PC-3 (cell line): Measurements from ENCODE around the gene RPP30. TPM values are rescaled to one million over a fixed set of nuclear protein-coding genes. Genes with fewer than 3 reads are reported as not detected.
A peak's percentile ranks its signal among the peaks of the same experiment; 100 is the strongest.
"Not testable (repeated sequence)": the region's sequence is repeated elsewhere in the genome, so short reads cannot be mapped to it uniquely, and the experiment has no call there.

Experiments
- ATAC-seq: fragments of 200-7000 bp; cut with Tn5 transposase; 2 replicates; pipeline ENCODE4 v1.9.1; 2020; ENCODE audit warnings: mild to moderate bottlenecking, moderate library complexity
- BruUV-seq: library from RNA; stranded (reverse); fragments of 400-500 nt; replicated peaks from 2 replicates; lab custom pipeline; 2021; lab: Mats Ljungman, UMichigan
- CTCF ChIA-PET: fragments of 300-600 bp; sonication (Branson Sonifier 250); formaldehyde crosslinking; loops from one replicate; lab custom pipeline; 2022; ENCODE audit warnings: antibody characterized with exemption; lab: Charles Lee
- POLR2A ChIA-PET: fragments of 300-600 bp; sonication (Branson Sonifier 250); formaldehyde crosslinking; loops from one replicate; lab custom pipeline; 2022; ENCODE audit warnings: antibody characterized with exemption; ENCODE audit not compliant: unreplicated experiment; lab: Charles Lee
- DNase-seq: peaks from one replicate; pipeline ENCODE4 v3.0.0-alpha.2; 2015
- H2AFZ ChIP-seq: fragments of 300-600 bp; sonication (generic); 2 replicates; pipeline ENCODE4 v1.6.0; 2016; ENCODE audit warnings: antibody characterized with exemption, low read length
- H3F3A ChIP-seq: fragments of 300-600 bp; sonication (generic); one replicate; pipeline ENCODE4 v1.6.0; 2017; ENCODE audit warnings: antibody characterized with exemption, low read length, control low read depth, mild to moderate bottlenecking; ENCODE audit not compliant: unreplicated experiment
- H3K27ac ChIP-seq: fragments of 300-600 bp; sonication (generic); 2 replicates; pipeline ENCODE4 v1.5.1; 2016; ENCODE audit warnings: mild to moderate bottlenecking, low read length
- H3K27me3 ChIP-seq: fragments of 300-600 bp; sonication (generic); 2 replicates; pipeline ENCODE4 v1.6.1; 2016; ENCODE audit warnings: low read length, mixed read lengths
- H3K36me3 ChIP-seq: fragments of 300-600 bp; sonication (generic); 2 replicates; pipeline ENCODE4 v1.6.1; 2016; ENCODE audit warnings: low read depth, mixed run types, low read length, mixed read lengths
- H3K4me1 ChIP-seq: fragments of 300-600 bp; sonication (generic); 2 replicates; pipeline ENCODE4 v1.5.1; 2016; ENCODE audit warnings: low read length; ENCODE audit not compliant: insufficient read depth
- H3K4me2 ChIP-seq: fragments of 300-600 bp; sonication (generic); 2 replicates; pipeline ENCODE4 v1.6.0; 2016; ENCODE audit warnings: low read length
- H3K4me3 ChIP-seq: fragments of 300-600 bp; sonication (generic); 2 replicates; pipeline ENCODE4 v1.5.1; 2016; ENCODE audit warnings: mild to moderate bottlenecking, low read length, mixed read lengths
- H3K79me2 ChIP-seq: fragments of 300-600 bp; sonication (generic); 2 replicates; pipeline ENCODE4 v1.6.1; 2017; ENCODE audit warnings: low read length, mixed read lengths
- H3K9ac ChIP-seq: fragments of 300-600 bp; sonication (generic); 2 replicates; pipeline ENCODE4 v1.6.0; 2016; ENCODE audit warnings: mild to moderate bottlenecking, low read length
- H3K9me2 ChIP-seq: fragments of 300-600 bp; sonication (generic); replicated peaks from 2 replicates; pipeline ENCODE4 v1.6.1; 2016; ENCODE audit warnings: mixed run types, low read length, mixed read lengths
- H3K9me3 ChIP-seq: fragments of 300-600 bp; sonication (generic); 2 replicates; pipeline ENCODE4 v1.6.1; 2016; ENCODE audit warnings: low read length, mixed read lengths
- H4K20me1 ChIP-seq: fragments of 300-600 bp; sonication (generic); 2 replicates; pipeline ENCODE4 v1.6.1; 2016; ENCODE audit warnings: low read length, mixed read lengths
- EZH2 ChIP-seq: fragments of 300-600 bp; sonication (generic); IDR thresholded peaks from one replicate; pipeline ENCODE4 v1.6.1; 2017; ENCODE audit warnings: antibody characterized with exemption, mild to moderate bottlenecking, low read length; ENCODE audit not compliant: unreplicated experiment
- EZH2phosphoT487 ChIP-seq: fragments of 300-600 bp; sonication (generic); IDR thresholded peaks from 2 replicates; pipeline ENCODE4 v1.6.1; 2018; ENCODE audit warnings: mild to moderate bottlenecking, antibody characterized with exemption, low read length, borderline replicate concordance
- intact Hi-C: fragments of 100-400 bp; cut with micrococcal nuclease; formaldehyde crosslinking; loops from 2 replicates; pipeline ENCODE4 v1.9.0; 2023
- total RNA-seq: library from RNA; depleted of rRNA; stranded (reverse); fragments of >200 nt; gene quantifications from 2 replicates; pipeline ENCODE4 v1.2.3, GENCODE V29; 2014
- TF ChIP-seq, protein P1 (sequence below): fragments of 300-600 bp; sonication (generic); conservative IDR thresholded peaks from 2 replicates; pipeline ENCODE4 v1.5.1; 2017; ENCODE audit warnings: antibody characterized with exemption, low read depth, mild to moderate bottlenecking, low read length

RPP30 gene
- total RNA-seq, 1 experiment from 2014 or later = 57.8 TPM

DNA sequence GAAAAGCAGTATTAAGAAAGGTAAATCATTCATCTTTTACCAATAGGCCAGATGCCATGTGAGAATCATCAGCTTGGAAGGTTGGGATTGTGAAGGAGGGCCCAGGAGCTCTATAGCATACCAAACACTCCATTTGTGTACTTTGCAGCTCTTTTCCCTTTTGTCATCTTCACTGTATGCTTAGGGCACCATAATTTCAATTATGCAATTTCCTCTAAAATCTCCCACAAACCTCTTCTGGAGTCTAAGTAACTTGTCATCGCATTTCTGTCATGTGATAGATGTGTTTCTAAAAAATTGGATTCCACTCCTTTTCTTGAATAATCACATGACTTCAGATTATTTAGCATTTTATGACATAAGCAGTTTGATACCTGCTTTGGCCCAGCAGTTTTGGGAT lies 17.9 kb downstream of the RPP30 start:
- no peak for DNase-seq
- intact Hi-C loops = loop anchor here (5.0 kb wide), 1 partner anchor 273 kb away; no protein-coding TSS in a partner anchor
- H3K36me3 ChIP-seq = peaks cover 21% of the 10 kb centered on the region

DNA sequence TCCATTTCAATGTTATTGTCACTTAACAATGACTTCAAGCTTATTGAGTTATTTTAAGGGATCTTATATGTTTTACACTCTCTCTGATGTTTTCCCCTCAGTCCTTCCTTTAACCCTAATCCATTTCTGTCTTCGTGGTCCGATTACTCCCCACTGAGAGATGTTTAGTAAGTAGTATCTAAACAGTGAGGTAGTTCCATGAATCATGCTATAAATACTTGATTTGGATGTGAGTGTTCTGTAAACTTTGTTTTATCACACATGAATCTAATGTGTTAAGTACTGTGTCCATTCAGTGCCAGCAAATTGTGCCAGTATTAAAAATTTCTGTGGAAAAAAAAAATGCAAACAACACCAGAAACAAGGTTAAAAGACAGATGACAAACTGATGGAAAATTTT lies 18.6 kb downstream of the RPP30 start:
- intact Hi-C loops = no loop called here

More for the DNA sequence above, 17.9 kb downstream of the RPP30 start:
- H3K79me2 ChIP-seq = no peaks in the 10 kb centered on the region
- H3K9me3 ChIP-seq = no peaks in the 10 kb centered on the region
- CTCF ChIA-PET = no interaction called here
- BruUV-seq = no TSS peak
- H4K20me1 ChIP-seq = 0 out of 2 replicates have a peak, but pooled peaks cover 5% of the 10 kb centered on the region
- H3K4me1 ChIP-seq = peaks cover 47% of the 10 kb centered on the region
- no peaks in the 10 kb centered on the region for H3K9me2 ChIP-seq
- H2AFZ ChIP-seq = no peak overlapping the region
- no peaks in the 10 kb centered on the region for H3F3A ChIP-seq
- TF ChIP-seq EZH2phosphoT487 (no peak), EZH2 (no peak)
- TF ChIP-seq, protein P1, sequence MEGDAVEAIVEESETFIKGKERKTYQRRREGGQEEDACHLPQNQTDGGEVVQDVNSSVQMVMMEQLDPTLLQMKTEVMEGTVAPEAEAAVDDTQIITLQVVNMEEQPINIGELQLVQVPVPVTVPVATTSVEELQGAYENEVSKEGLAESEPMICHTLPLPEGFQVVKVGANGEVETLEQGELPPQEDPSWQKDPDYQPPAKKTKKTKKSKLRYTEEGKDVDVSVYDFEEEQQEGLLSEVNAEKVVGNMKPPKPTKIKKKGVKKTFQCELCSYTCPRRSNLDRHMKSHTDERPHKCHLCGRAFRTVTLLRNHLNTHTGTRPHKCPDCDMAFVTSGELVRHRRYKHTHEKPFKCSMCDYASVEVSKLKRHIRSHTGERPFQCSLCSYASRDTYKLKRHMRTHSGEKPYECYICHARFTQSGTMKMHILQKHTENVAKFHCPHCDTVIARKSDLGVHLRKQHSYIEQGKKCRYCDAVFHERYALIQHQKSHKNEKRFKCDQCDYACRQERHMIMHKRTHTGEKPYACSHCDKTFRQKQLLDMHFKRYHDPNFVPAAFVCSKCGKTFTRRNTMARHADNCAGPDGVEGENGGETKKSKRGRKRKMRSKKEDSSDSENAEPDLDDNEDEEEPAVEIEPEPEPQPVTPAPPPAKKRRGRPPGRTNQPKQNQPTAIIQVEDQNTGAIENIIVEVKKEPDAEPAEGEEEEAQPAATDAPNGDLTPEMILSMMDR = no peak
- no peak overlapping the region for H3K4me3 ChIP-seq
- H3K27ac ChIP-seq = peak overlapping the region; percentile 47
- no peak overlapping the region; the same call in 1 of the 2 replicates for H3K4me2 ChIP-seq
- no peak overlapping the region for H3K9ac ChIP-seq
- POLR2A ChIA-PET = no interaction called here
- no peak for ATAC-seq
- H3K27me3 ChIP-seq = no peaks in the 10 kb centered on the region

GRCh38 chr10:90893190-90893589 lies 21.4 kb downstream of the RPP30 start:
- Histone ChIP-seq H3F3A (no peaks in the 10 kb centered on the region), H3K9me2 (no peaks in the 10 kb centered on the region), H2AFZ (no peak overlapping the region), H3K4me3 (no peak overlapping the region), H3K9me3 (no peaks in the 10 kb centered on the region), H4K20me1 (0 out of 2 replicates have a peak, but pooled peaks cover 1% of the 10 kb centered on the region), H3K4me1 (peaks cover 19% of the 10 kb centered on the region), H3K79me2 (no peaks in the 10 kb centered on the region), H3K27ac (no peak overlapping the region), H3K9ac (no peak overlapping the region), H3K36me3 (peaks cover 13% of the 10 kb centered on the region), H3K4me2 (no peak overlapping the region), H3K27me3 (no peaks in the 10 kb centered on the region)
- CTCF ChIA-PET = no interaction called here
- POLR2A ChIA-PET = no interaction called here
- no TSS peak for BruUV-seq
- TF ChIP-seq, protein P1 = no peak
- TF ChIP-seq EZH2 = no peak
- no peak for TF ChIP-seq EZH2phosphoT487
- intact Hi-C loops = no loop called here
- DNase-seq (no peak), ATAC-seq (no peak)

More for the DNA sequence above, 18.6 kb downstream of the RPP30 start:
- H2AFZ ChIP-seq = no peak overlapping the region
- no peaks in the 10 kb centered on the region for H3F3A ChIP-seq
- ChIA-PET CTCF (no interaction called here), POLR2A (no interaction called here)
- H3K79me2 ChIP-seq = no peaks in the 10 kb centered on the region
- peaks cover 40% of the 10 kb centered on the region for H3K4me1 ChIP-seq
- TF ChIP-seq EZH2phosphoT487 (no peak), EZH2 (no peak)
- TF ChIP-seq, protein P1 = no peak
- H4K20me1 ChIP-seq = 0 out of 2 replicates have a peak, but pooled peaks cover 5% of the 10 kb centered on the region
- H3K9me2 ChIP-seq = no peaks in the 10 kb centered on the region
- no TSS peak for BruUV-seq
- H3K4me2 ChIP-seq = peak overlapping the region; percentile 12; the same call in 1 of the 2 replicates
- DNase-seq = peak; percentile 48
- H3K9me3 ChIP-seq = no peaks in the 10 kb centered on the region
- H3K9ac ChIP-seq = no peak overlapping the region
- peaks cover 21% of the 10 kb centered on the region for H3K36me3 ChIP-seq
- peak; percentile 49 for ATAC-seq
- H3K27ac ChIP-seq = peak overlapping the region; percentile 47
- H3K27me3 ChIP-seq = no peaks in the 10 kb centered on the region
- H3K4me3 ChIP-seq = no peak overlapping the region

DNA sequence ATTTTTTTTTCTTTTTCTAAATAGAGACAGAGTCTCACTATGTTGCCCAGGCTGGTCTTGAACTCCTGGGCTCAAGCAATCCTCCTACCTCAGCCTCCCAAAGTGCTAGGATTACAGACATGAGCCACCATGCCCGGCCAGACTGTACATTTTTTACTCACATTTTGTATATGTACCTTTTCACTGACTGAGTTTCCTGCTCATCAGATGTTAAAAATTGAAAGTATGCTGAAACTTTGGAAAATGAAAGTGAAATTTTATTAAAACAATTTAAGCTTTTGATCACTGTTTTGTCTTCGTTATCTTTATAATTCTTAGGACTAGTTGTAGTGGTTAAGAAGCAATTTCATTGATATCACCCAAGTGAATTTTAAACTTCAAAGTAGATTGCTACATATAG lies 25.1 kb downstream of the RPP30 start:
- H4K20me1 ChIP-seq, ATAC-seq, CTCF ChIA-PET, H3K4me2 ChIP-seq, H3K79me2 ChIP-seq, BruUV-seq, H3K9ac ChIP-seq, H3K27me3 ChIP-seq, H3K4me1 ChIP-seq, POLR2A ChIA-PET, DNase-seq, H3K27ac ChIP-seq, H2AFZ ChIP-seq, H3F3A ChIP-seq, intact Hi-C loops, H3K9me2 ChIP-seq, H3K36me3 ChIP-seq, H3K9me3 ChIP-seq, H3K4me3 ChIP-seq: not testable (repeated sequence)
